ENCODE results near the gene COP1. TPM values are rescaled to one million over a fixed set of nuclear protein-coding genes. Genes with fewer than 3 reads are reported as not detected.

The COP1 gene
- total RNA-seq, 1 donor from 2014 or later: 38.7 TPM

GRCh38 chr1:176201568-176201967 lies 5.5 kb downstream of the COP1 start:
- no peak for DNase-seq (ENCODE audit: low read depth)

- no peak for DNase-seq (ENCODE audit: low read depth)
Observed at GRCh38 chr1:176199707-176200106, 7.4 kb downstream of the COP1 start.

- DNase-seq (ENCODE audit: low read depth): no peak
Observed at GRCh38 chr1:176198413-176198812, 8.7 kb downstream of the COP1 start.

GRCh38 chr1:176196728-176197127 lies 10.4 kb downstream of the COP1 start:
- DNase-seq (ENCODE audit: low read depth): no peak

- no peak for DNase-seq (ENCODE audit: low read depth)
Observed at GRCh38 chr1:176195547-176195946, 11.5 kb downstream of the COP1 start.

- no peak for DNase-seq (ENCODE audit: low read depth)
Observed at GRCh38 chr1:176193663-176194062, 13.4 kb downstream of the COP1 start.

- DNase-seq (ENCODE audit: low read depth): no peak
Observed at GRCh38 chr1:176193023-176193422, 14.1 kb downstream of the COP1 start.

- DNase-seq (ENCODE audit: low read depth): no peak
Observed at GRCh38 chr1:176188604-176189003, 18.5 kb downstream of the COP1 start.

- DNase-seq (ENCODE audit: low read depth): peak; percentile 5
Observed at GRCh38 chr1:176187001-176187400, 20.1 kb downstream of the COP1 start.

- no peak for DNase-seq (ENCODE audit: low read depth)
Observed at GRCh38 chr1:176183618-176184017, 23.5 kb downstream of the COP1 start.

GRCh38 chr1:176178316-176178715 lies 28.8 kb downstream of the COP1 start:
- DNase-seq (ENCODE audit: low read depth): no peak

- no peak for DNase-seq (ENCODE audit: low read depth)
Observed at GRCh38 chr1:176177764-176178163, 29.3 kb downstream of the COP1 start.

- peak; percentile 9 for DNase-seq (ENCODE audit: low read depth)
Observed at GRCh38 chr1:176174108-176174507, 33.0 kb downstream of the COP1 start.

GRCh38 chr1:176172215-176172614 lies 34.9 kb downstream of the COP1 start:
- no peak for DNase-seq (ENCODE audit: low read depth)

GRCh38 chr1:176167210-176167609 lies 39.9 kb downstream of the COP1 start:
- no peak for DNase-seq (ENCODE audit: low read depth)

GRCh38 chr1:176165573-176165972 lies 41.5 kb downstream of the COP1 start:
- no peak for DNase-seq (ENCODE audit: low read depth)

GRCh38 chr1:176164014-176164678 lies 42.9 kb downstream of the COP1 start:
- DNase-seq (ENCODE audit: low read depth): no peak

GRCh38 chr1:176159993-176160392 lies 47.1 kb downstream of the COP1 start:
- DNase-seq (ENCODE audit: low read depth): no peak

- DNase-seq (ENCODE audit: low read depth): peak; percentile 5
Observed at GRCh38 chr1:176157995-176158394, 49.1 kb downstream of the COP1 start.

GRCh38 chr1:176149939-176150807 lies 56.9 kb downstream of the COP1 start:
- DNase-seq (ENCODE audit: low read depth): no peak

- no peak for DNase-seq (ENCODE audit: low read depth)
Observed at GRCh38 chr1:176144526-176144925, 62.6 kb downstream of the COP1 start.

- DNase-seq (ENCODE audit: low read depth): no peak
Observed at GRCh38 chr1:176142973-176143372, 64.1 kb downstream of the COP1 start.

- DNase-seq (ENCODE audit: low read depth): no peak
Observed at GRCh38 chr1:176141449-176141848, 65.6 kb downstream of the COP1 start.

Data from myocyte (in vitro differentiated cells).